ENCODE data around the gene TMEM212. TPM values are rescaled to one million over a fixed set of nuclear protein-coding genes. Genes with fewer than 3 reads are reported as not detected.
A peak's percentile ranks its signal among the peaks of the same experiment; 100 is the strongest.

Gene TMEM212
- total and polyA plus RNA-seq, 2 donors (not counting 3 experiments of a cell fraction or from before 2014, with no cell fraction given): not detected

GRCh38 chr3:171806200-171807128, 36.7 kb upstream of the TMEM212 start:
- peaks cover 44% of the 10 kb centered on the region for H3K79me2 ChIP-seq (ENCODE audit: control insufficient read depth, insufficient read depth, low read length)
- CTCF ChIA-PET: interaction anchor here (0.7 to 3.0 kb wide), 11 partner anchors 9 to 535 kb away, joined by 3 to 15 read pairs (median 4); no protein-coding TSS in a partner anchor
- peak; percentile 66 for FAIRE-seq
- H3K27me3 ChIP-seq (ENCODE audit: control insufficient read depth in 2 of 2, insufficient read depth in 2 of 2, low read length in 2 of 2): no peaks in the 10 kb centered on the region
- intact Hi-C loops (cut with micrococcal nuclease) (loop anchor here (1.0 kb wide), 2 partner anchors 18 to 233 kb away; partner anchors contain the start of gene FNDC3B), dilution Hi-C loops (cut with MboI; ENCODE audit: extremely low pct_ligation_motif_present, low sequenced_read_pairs) (no loop called here)
- no peaks in the 10 kb centered on the region for H3K36me3 ChIP-seq (ENCODE audit: control insufficient read depth in 2 of 2, extremely low read depth in 1 of 2, insufficient read depth in 2 of 2, low read length in 2 of 2)
- peak overlapping the region; percentile 74 for H3K4me2 ChIP-seq (ENCODE audit: insufficient read depth, low read length)
- no TSS peak for BruUV-seq (replicated peaks)
- POLR2A ChIA-PET: interaction anchor here (0.6 to 2.6 kb wide), 4 partner anchors 13 to 23 kb away, joined by 3 to 11 read pairs (median 3); no protein-coding TSS in a partner anchor
- peak overlapping the region in 1 of 3 experiments; percentile 9 for H3K4me3 ChIP-seq (replicated peaks in 1 of 3; ENCODE audit: insufficient read depth in 1 of 3, low read depth in 1 of 3, low read length in 3 of 3)
- H3K9me1 ChIP-seq (replicated peaks; ENCODE audit: control insufficient read depth, extremely low read depth, insufficient read depth, low read length): no peaks in the 10 kb centered on the region
- peaks cover 74% of the 10 kb centered on the region for H3K4me1 ChIP-seq (ENCODE audit: control insufficient read depth, extremely low read depth, insufficient read depth, low read length)
- no peaks in the 10 kb centered on the region for H3K9me3 ChIP-seq (replicated peaks; ENCODE audit: control insufficient read depth, insufficient read depth, low read length)
- TF ChIP-seq FOS (IDR thresholded peaks at IDR 0.05; ENCODE audit: borderline replicate concordance, insufficient read depth, low read length) (peak; percentile 68), MYC (IDR thresholded peaks at IDR 0.05; ENCODE audit: low read depth, low read length) (no peak), POLR2A (IDR thresholded peaks at IDR 0.05; ENCODE audit: low read depth, low read length) (peak; percentile 49), CTCF (IDR thresholded peaks at IDR 0.05; ENCODE audit: extremely low read depth in 1 of 2, insufficient read depth in 1 of 2, low read depth in 1 of 2, low read length in 2 of 2) (no peak), JUN (IDR thresholded peaks at IDR 0.05; ENCODE audit: borderline replicate concordance, insufficient read depth, insufficient read length, low read depth) (peak; percentile 55), GATA2 (IDR thresholded peaks at IDR 0.05; ENCODE audit: insufficient read depth, insufficient read length, low read depth, low read length) (peak; percentile 70), POLR2AphosphoS5 (IDR thresholded peaks at IDR 0.05; ENCODE audit: insufficient read depth, low read depth, low read length) (peak; percentile 11)
- TF ChIP-seq, protein P1, sequence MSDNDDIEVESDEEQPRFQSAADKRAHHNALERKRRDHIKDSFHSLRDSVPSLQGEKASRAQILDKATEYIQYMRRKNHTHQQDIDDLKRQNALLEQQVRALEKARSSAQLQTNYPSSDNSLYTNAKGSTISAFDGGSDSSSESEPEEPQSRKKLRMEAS (IDR thresholded peaks at IDR 0.05; ENCODE audit: insufficient read depth, insufficient read length): no peak
- DNase-seq (ENCODE audit: low read depth, low spot score): peak; percentile 91
- H4K20me1 ChIP-seq (replicated peaks; ENCODE audit: control insufficient read depth, extremely low read depth, insufficient read depth, low read length): no peaks in the 10 kb centered on the region
- no peak overlapping the region for H2AFZ ChIP-seq (ENCODE audit: low read depth, low read length)
- peak overlapping the region; percentile 97 for H3K27ac ChIP-seq (ENCODE audit: insufficient read depth, low read depth, low read length)
- peak overlapping the region; percentile 74 for H3K9ac ChIP-seq (replicated peaks; ENCODE audit: extremely low read depth, insufficient read depth, low read length)

Measured in endothelial cell of umbilical vein (primary cell).